Endothelial cell of umbilical vein (primary cell): ENCODE results near the gene TTLL11.

Experiments used
- CTCF ChIP-seq, 2 donors: IDR thresholded peaks; 1 replicate in 1 of 2; 2 replicates in 1 of 2; pipeline ENCODE4 v1.5.1; 2011; ENCODE audit warnings: low read length in 2 of 2, mild to moderate bottlenecking in 2 of 2, moderate library complexity in 2 of 2, control low read depth in 1 of 2, inconsistent platforms in 1 of 2, low read depth in 1 of 2; ENCODE audit not compliant: insufficient read depth in 1 of 2; ENCODE audit errors: extremely low read depth in 1 of 2
- POLR2A ChIP-seq: IDR thresholded peaks from 2 replicates; pipeline ENCODE4 v1.6.1; 2012; ENCODE audit warnings: low read depth, mild to moderate bottlenecking, control low read depth, low read length
- POLR2AphosphoS5 ChIP-seq: IDR thresholded peaks from 2 replicates; pipeline ENCODE4 v1.6.1; 2012; ENCODE audit warnings: low read depth, mild to moderate bottlenecking, control low read depth, low read length, moderate library complexity; ENCODE audit not compliant: insufficient read depth

DNA sequence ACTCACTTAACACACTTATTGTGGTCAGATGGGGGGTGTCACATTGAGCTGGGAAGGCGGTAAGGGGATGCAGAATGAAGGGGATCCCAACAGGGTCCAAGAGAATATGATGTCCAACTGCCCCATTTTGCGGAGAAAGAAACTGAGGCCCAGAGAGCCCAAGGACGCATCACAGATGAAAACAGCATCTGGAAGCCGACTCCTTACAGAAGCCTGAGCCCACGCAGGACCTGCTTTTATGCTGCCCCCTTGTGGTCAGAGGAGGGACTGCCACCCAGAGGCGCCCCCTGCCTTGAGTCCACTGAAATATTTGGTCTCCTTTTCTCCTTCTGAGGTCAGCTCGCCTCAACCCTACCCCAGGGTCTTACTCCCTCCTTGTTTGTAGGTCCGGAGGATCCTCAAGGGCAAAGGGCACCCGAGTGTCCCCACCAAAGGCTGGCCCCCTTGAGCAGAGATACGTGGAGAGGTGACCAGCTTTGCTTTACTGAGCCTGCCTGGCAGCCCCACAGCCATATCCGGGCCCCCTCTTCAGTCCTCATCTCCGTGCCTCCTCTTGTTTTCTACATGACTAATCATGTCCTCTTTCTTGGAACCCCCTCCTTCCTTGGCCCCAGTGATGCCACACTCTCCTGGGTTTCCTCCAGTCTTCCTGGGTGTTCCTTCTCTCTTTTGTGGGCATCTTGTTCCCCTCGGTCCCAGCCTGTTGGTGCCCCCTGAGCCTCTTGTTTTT lies 30.0 kb upstream of the TTLL11 start:
- TF ChIP-seq CTCF (IDR thresholded peaks at IDR 0.05; ENCODE audit: extremely low read depth in 1 of 2, insufficient read depth in 1 of 2, low read depth in 1 of 2, low read length in 2 of 2) (peak; percentile 98 to 100), POLR2A (no peak), POLR2AphosphoS5 (no peak)
